MCF 10A (cell line): ENCODE data around the gene PCDH15. TPM values are rescaled to one million over a fixed set of nuclear protein-coding genes. Genes with fewer than 3 reads are reported as not detected.

Experiments
- BruUV-seq: library from RNA; stranded (reverse); fragments of 400-500 nt; replicated peaks from 2 replicates; lab custom pipeline; 2021; lab: Mats Ljungman, UMichigan
- CTCF ChIA-PET: fragments of 300-600 bp; sonication (Branson Sonifier 250); formaldehyde crosslinking; extraction: SDS; loops from one replicate; lab custom pipeline; 2021; ENCODE audit warnings: antibody characterized with exemption, inconsistent platforms; lab: Yijun Ruan, JAX
- POLR2A ChIA-PET: fragments of 300-600, 350-650 bp; sonication (Branson Sonifier 250); formaldehyde crosslinking; extraction: SDS; loops from one replicate; lab custom pipeline; 2020; ENCODE audit warnings: antibody characterized with exemption, inconsistent platforms; lab: Yijun Ruan, JAX
- DNase-seq: peaks from one replicate; pipeline ENCODE4 v3.0.0-alpha.2; 2018; ENCODE audit not compliant: unreplicated experiment
- H3K27ac Mint-ChIP-seq: one replicate; pipeline ENCODE4 v1.8.0; 2022; ENCODE audit warnings: mild to moderate bottlenecking, low read depth, mixed read lengths; ENCODE audit not compliant: unreplicated experiment
- H3K27me3 Mint-ChIP-seq: one replicate; pipeline ENCODE4 v1.8.0; 2022; ENCODE audit warnings: mixed read lengths; ENCODE audit not compliant: insufficient read depth, unreplicated experiment
- H3K36me3 Mint-ChIP-seq: one replicate; pipeline ENCODE4 v1.8.0; 2022; ENCODE audit warnings: mild to moderate bottlenecking, moderate library complexity, mixed read lengths; ENCODE audit not compliant: insufficient read depth, unreplicated experiment
- H3K4me1 Mint-ChIP-seq: one replicate; pipeline ENCODE4 v1.8.0; 2022; ENCODE audit warnings: mixed read lengths; ENCODE audit not compliant: insufficient read depth, unreplicated experiment
- H3K4me3 Mint-ChIP-seq: one replicate; pipeline ENCODE4 v1.8.0; 2022; ENCODE audit warnings: mild to moderate bottlenecking, moderate library complexity, mixed read lengths; ENCODE audit not compliant: unreplicated experiment
- H3K9me3 Mint-ChIP-seq: one replicate; pipeline ENCODE4 v1.8.0; 2022; ENCODE audit warnings: mixed read lengths; ENCODE audit not compliant: unreplicated experiment
- intact Hi-C: fragments of 100-400 bp; cut with micrococcal nuclease; formaldehyde crosslinking; loops from 2 replicates; pipeline ENCODE4 v1.14.1; 2022
- total RNA-seq: library from RNA; stranded (reverse); gene quantifications from 2 replicates; pipeline ENCODE4 v1.2.3, GENCODE V29; 2022
- TF ChIP-seq, protein P1 (sequence below): fragments of 200-600 bp; IDR thresholded peaks from one replicate; pipeline ENCODE4 v1.8.0; 2022; ENCODE audit warnings: antibody characterized with exemption, mild to moderate bottlenecking; ENCODE audit not compliant: unreplicated experiment

Gene PCDH15
- total RNA-seq, 1 experiment from 2014 or later, result not detected

DNA sequence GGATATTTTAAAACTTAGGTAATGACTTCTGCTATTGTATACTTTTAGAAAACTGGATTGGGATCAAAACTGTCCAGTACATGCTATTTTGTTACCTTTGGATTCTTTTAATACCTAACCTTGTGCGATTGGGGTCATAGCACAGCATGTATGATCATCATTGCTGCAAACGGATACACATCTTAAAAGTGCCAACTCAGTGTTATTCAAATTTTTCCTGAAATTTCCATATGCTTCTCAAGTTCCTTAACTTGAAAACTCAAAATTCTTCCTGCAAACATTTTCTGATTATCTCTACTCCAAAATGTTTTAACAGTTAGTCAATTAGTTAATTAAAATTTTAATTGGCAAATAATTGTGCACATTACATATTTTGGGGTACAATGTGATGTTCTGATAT is 147.5 kb downstream of the PCDH15 start:
- H3K9me3 Mint-ChIP-seq, result no peaks in the 10 kb centered on the region
- no peak for DNase-seq
- TF ChIP-seq, protein P1, sequence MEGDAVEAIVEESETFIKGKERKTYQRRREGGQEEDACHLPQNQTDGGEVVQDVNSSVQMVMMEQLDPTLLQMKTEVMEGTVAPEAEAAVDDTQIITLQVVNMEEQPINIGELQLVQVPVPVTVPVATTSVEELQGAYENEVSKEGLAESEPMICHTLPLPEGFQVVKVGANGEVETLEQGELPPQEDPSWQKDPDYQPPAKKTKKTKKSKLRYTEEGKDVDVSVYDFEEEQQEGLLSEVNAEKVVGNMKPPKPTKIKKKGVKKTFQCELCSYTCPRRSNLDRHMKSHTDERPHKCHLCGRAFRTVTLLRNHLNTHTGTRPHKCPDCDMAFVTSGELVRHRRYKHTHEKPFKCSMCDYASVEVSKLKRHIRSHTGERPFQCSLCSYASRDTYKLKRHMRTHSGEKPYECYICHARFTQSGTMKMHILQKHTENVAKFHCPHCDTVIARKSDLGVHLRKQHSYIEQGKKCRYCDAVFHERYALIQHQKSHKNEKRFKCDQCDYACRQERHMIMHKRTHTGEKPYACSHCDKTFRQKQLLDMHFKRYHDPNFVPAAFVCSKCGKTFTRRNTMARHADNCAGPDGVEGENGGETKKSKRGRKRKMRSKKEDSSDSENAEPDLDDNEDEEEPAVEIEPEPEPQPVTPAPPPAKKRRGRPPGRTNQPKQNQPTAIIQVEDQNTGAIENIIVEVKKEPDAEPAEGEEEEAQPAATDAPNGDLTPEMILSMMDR, result no peak
- no peak overlapping the region for H3K27ac Mint-ChIP-seq
- no peaks in the 10 kb centered on the region for H3K4me1 Mint-ChIP-seq
- no TSS peak for BruUV-seq
- CTCF ChIA-PET, result no interaction called here
- intact Hi-C loops, result no loop called here
- H3K36me3 Mint-ChIP-seq, result no peaks in the 10 kb centered on the region
- H3K4me3 Mint-ChIP-seq, result no peak overlapping the region
- peaks cover 59% of the 10 kb centered on the region for H3K27me3 Mint-ChIP-seq
- POLR2A ChIA-PET, result no interaction called here

DNA sequence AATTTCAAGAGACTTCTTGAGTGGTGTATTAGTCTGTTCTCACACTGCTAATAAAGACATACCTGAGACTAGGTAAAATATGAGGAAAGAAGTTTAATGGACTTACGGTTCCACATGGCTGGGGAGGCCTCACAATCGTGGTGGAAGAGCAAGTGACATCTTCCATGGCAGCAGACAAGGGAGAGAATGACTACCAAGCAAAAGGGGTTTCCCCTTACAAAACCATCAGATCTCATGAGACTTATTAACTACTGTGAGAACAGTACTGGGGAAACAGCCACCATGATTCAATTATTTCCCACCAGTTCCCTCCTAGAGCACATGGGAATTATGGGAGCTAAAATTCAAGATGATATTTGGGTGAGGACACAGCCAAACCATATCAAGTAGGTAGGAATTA is 150.5 kb downstream of the PCDH15 start:
- H3K4me1 Mint-ChIP-seq, result no peaks in the 10 kb centered on the region
- peaks cover 60% of the 10 kb centered on the region for H3K27me3 Mint-ChIP-seq
- intact Hi-C loops, result no loop called here
- POLR2A ChIA-PET, result no interaction called here
- no peak for DNase-seq
- no peak overlapping the region for H3K27ac Mint-ChIP-seq
- no TSS peak for BruUV-seq
- CTCF ChIA-PET, result no interaction called here
- no peaks in the 10 kb centered on the region for H3K9me3 Mint-ChIP-seq
- no peaks in the 10 kb centered on the region for H3K36me3 Mint-ChIP-seq
- H3K4me3 Mint-ChIP-seq, result no peak overlapping the region
- TF ChIP-seq, protein P1, result no peak

DNA sequence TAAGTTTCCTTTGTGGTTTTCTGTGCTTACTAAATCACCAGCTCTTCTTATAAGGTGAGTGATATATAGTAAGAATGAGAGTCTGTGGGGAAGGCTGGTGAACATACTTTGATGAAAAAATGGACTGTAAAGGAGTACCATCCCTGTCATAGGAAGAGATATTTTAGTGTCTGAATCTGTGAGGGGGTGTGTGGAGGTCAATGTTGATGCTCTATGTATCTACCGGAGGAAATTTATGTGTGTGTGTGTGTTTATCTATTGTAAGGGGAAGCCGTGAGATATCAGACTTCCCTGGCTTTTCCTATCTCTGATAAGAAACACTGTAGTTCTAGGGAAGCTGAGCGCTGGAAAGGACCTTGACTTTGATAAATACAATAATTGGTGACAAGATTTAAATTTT is 179.0 kb downstream of the PCDH15 start:
- TF ChIP-seq, protein P1, result no peak
- Mint-ChIP-seq H3K4me1 (no peaks in the 10 kb centered on the region), H3K27ac (no peak overlapping the region), H3K36me3 (no peaks in the 10 kb centered on the region), H3K9me3 (peaks cover 4% of the 10 kb centered on the region), H3K27me3 (peaks cover 37% of the 10 kb centered on the region), H3K4me3 (no peak overlapping the region)
- ChIA-PET POLR2A (no interaction called here), CTCF (interaction anchor here (0.6 to 0.7 kb wide), 2 partner anchors 207 to 565 kb away, joined by 3 read pairs; no protein-coding TSS in a partner anchor)
- intact Hi-C loops, result no loop called here
- BruUV-seq, result no TSS peak
- DNase-seq, result no peak

- CTCF ChIA-PET, result no interaction called here
- no peak overlapping the region for H3K4me3 Mint-ChIP-seq
- no peak for DNase-seq
- BruUV-seq, result no TSS peak
- no peaks in the 10 kb centered on the region for H3K4me1 Mint-ChIP-seq
- no peaks in the 10 kb centered on the region for H3K36me3 Mint-ChIP-seq
- peaks cover 37% of the 10 kb centered on the region for H3K27me3 Mint-ChIP-seq
- POLR2A ChIA-PET, result no interaction called here
- H3K27ac Mint-ChIP-seq, result no peak overlapping the region
- no peaks in the 10 kb centered on the region for H3K9me3 Mint-ChIP-seq
- intact Hi-C loops, result no loop called here
- TF ChIP-seq, protein P1, result no peak
Observed at GRCh38 chr10:54620352-54620751, 180.7 kb downstream of the PCDH15 start.
